ENCODE measurements around the gene DHRS7C.

DHRS7C gene

GRCh38 chr17:9790889-9791876 lies at the start of gene DHRS7C:
TSS of gene DHRS7C (minus strand) at chr17:9791592. CDS start at chr17:9791284, 308 bp downstream.
- no peak for ATAC-seq

- ATAC-seq, result no peak
Observed at GRCh38 chr17:9839433-9839832, 48.0 kb upstream of the DHRS7C start.

- ATAC-seq, result no peak
Observed at GRCh38 chr17:9837551-9838471, 46.4 kb upstream of the DHRS7C start.

- no peak for ATAC-seq
Observed at GRCh38 chr17:9833922-9834321, 42.5 kb upstream of the DHRS7C start.

- no peak for ATAC-seq
Observed at GRCh38 chr17:9830711-9831110, 39.3 kb upstream of the DHRS7C start.

- no peak for ATAC-seq
Observed at GRCh38 chr17:9829343-9829742, 38.0 kb upstream of the DHRS7C start.

GRCh38 chr17:9828296-9829295 lies 37.2 kb upstream of the DHRS7C start:
- no peak for ATAC-seq

- no peak for ATAC-seq
Observed at GRCh38 chr17:9825641-9826150, 34.3 kb upstream of the DHRS7C start, which contains the start of gene GLP2R. TSS of gene GLP2R (plus strand) at chr17:9825924. CDS start at chr17:9826064, 140 bp downstream.

GRCh38 chr17:9824797-9825338 lies 33.5 kb upstream of the DHRS7C start:
- no peak for ATAC-seq

- ATAC-seq, result no peak
Observed at GRCh38 chr17:9824094-9824493, 32.7 kb upstream of the DHRS7C start.

- ATAC-seq, result no peak
Observed at GRCh38 chr17:9821921-9822320, 30.5 kb upstream of the DHRS7C start, which contains the start of gene GSG1L2. TSS of gene GSG1L2 (minus strand) at chr17:9822079. CDS start at chr17:9822071, 8 bp downstream.

GRCh38 chr17:9820448-9820847 lies 29.1 kb upstream of the DHRS7C start:
- ATAC-seq, result no peak

GRCh38 chr17:9818760-9819159 lies 27.4 kb upstream of the DHRS7C start:
- ATAC-seq, result no peak

GRCh38 chr17:9817086-9817485 lies 25.7 kb upstream of the DHRS7C start:
- no peak for ATAC-seq

GRCh38 chr17:9816472-9816871 lies 25.1 kb upstream of the DHRS7C start:
- ATAC-seq, result no peak

- no peak for ATAC-seq
Observed at GRCh38 chr17:9814337-9814945, 23.0 kb upstream of the DHRS7C start.

GRCh38 chr17:9813166-9813565 lies 21.8 kb upstream of the DHRS7C start:
- ATAC-seq, result no peak

GRCh38 chr17:9811537-9811936 lies 20.1 kb upstream of the DHRS7C start:
- ATAC-seq, result no peak

GRCh38 chr17:9811086-9811485 lies 19.7 kb upstream of the DHRS7C start:
- ATAC-seq, result no peak

GRCh38 chr17:9810100-9810949 lies 18.9 kb upstream of the DHRS7C start:
- no peak for ATAC-seq
